HG03159 (cell line): ENCODE measurements around the gene PEX7.
"Not testable (repeated sequence)": the region's sequence is repeated elsewhere in the genome, so short reads cannot be mapped to it uniquely, and the experiment has no call there.

ENCODE experiments used
- ATAC-seq: cut with Tn5 transposase; IDR thresholded peaks from one replicate; pipeline ENCODE4 v1.9.1; 2021; ENCODE audit warnings: mild to moderate bottlenecking, moderate library complexity; ENCODE audit not compliant: unreplicated experiment

Gene PEX7

DNA sequence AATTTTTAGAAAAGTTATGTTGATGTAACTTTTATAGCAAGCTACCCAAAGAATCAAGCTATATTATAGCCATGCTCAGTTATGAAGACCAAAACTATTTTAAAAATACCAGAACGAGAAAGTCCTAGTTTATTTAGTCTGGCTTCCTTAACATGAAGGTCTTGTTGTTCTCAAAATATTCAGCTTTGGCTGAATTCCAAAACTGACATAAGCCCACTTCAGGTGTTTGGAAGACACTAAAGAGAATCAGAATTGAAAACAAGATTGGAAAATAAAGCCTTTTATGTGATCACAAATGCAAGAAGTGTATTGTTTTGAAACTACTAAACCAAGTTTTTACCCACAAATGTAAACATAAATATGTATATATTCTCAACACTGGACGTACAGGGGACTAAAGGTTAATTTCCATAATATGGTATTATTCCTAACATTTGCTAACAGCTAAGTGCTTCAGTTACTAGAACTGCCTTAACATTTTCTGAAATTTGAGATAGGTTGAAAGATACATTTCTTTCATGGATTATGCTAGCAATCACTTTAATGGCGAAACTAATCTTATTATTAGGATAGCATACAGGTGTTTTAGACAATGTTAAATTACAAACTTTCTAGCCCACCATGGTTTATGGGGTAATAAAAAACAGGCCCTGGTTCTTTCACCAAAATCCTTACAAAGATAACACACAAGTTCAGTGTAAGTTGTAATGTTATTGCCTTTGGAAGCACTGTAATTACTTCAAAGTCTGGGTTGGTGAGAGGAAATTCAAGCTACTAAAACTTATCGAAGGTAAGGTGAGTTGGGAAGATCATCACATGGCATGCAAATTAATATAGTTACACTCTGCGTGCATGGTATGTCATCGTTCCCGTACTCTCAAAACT, 31.7 kb upstream of the PEX7 start:
- no peak for ATAC-seq

DNA sequence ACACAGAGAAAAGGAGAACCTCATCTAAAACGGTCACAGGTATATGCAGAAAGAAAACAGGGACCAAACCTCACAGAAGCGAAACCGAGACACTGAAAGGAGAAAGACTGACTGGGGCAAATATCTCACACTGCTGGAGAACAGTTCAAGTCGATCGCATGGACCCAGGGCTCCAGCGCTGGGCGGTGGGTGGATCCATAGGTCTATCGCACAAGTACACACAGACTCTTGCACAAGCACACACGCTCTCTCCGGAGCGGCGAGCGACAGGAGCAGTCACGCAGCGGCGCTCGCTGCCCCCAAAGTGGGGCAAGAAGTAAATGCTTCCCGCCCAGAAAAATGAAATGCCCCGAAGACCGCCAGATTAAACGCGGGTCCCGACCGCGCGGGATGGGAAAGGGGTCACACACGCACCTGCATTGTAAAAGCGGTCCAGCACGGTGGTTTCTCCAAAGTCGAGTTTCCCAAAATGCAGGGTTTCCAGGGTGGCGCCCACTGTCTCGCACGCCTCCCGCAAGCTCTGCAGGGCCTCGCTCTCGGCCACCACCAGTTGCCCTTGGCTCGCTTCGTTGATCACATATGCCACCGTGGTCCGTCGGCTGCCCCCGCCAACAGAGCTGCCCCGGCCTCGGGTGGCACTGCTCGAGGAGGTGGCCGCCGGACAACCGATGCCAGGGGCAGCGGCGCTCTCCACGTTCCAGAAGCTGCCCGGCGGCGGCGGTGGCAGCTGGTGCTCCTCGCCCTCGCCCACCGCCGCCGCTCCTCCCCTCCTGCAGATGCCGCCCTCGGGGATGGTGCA, 30.9 kb upstream of the PEX7 start:
- peak; percentile 31 for ATAC-seq

DNA sequence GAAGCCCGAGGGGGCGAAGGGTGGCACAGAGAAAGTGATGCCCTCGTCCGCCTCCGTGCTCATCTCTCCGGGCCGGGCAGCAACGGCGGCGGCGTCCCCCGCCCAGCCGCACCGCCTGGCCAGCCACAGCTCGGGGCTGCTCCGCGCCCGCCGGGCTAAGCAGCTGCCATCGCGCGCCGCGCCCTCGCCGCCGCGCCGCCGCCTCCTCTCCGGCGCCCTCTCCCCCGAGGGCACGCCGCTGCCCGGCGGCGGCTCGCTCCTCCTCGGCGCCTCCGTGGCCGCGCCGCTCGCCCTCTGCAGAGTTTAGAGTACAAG, 30.3 kb upstream of the PEX7 start:
- no peak for ATAC-seq

DNA sequence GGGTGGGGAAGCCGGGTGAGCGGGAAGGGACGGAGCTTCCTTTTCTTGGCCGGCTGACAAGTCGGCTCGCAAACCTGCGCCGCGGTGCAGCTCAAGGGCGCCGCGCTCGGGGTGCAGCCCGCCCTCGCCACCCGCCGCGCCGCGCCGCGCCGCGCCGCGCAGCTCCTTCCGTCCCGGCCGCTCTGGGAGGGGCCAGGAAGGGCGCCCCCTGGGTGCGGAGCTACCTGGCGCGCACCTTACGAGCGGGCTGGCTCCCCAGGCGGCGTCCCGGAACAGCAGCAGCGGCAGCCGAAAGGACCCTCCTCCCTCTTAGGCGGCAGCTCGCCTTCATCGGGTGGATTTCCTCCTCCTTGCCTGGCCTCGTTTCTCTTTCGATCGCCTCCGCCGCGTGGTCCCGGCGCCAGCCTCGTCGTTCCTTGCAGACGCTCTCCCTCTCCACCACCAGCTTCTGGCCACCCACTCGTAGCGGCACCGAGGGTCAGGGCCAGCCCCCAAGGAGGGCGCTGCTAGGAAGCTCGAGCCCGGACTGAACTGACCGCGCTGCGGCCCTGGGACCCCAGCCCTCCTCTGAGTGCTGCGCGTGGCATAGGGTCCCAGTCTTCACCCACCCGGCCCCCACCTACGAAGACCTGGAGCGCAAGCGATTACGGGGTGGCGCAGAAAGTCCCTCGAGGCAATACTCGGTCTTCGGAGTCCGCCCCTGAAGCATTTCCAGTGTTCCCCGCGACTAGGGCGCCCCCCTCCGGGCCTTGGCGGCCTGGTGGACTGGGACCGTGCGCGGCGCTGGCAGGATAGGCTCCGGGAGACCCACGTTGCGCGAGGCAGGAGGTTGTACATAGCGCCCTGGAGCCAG, 29.8 kb upstream of the PEX7 start, which contains the start of gene MAP3K5:
Gene MAP3K5, minus strand, starts transcription at position 68 of the 853 bp plus-strand sequence. CDS start 320 bp downstream, outside the sequence.
- ATAC-seq, result peak; percentile 64

DNA sequence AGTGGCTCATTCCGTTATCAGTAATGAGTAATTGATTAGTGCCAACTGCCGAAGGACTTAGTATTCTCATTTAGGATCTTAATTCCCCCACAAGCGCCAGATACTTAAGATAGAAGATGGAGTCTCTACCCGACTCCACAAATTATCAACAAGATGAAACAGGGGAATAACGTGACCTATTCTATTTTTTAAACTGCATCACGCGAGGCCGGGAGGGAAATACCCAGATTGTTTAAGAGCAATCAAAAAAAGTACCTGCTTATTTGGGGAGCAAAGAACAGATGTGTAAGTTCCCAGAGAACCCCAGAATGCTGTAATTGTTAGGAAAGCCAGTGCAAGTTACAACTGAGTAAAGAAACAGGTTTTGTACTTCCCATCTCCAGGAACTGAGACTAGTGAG, 29.0 kb upstream of the PEX7 start:
- ATAC-seq, result no peak

DNA sequence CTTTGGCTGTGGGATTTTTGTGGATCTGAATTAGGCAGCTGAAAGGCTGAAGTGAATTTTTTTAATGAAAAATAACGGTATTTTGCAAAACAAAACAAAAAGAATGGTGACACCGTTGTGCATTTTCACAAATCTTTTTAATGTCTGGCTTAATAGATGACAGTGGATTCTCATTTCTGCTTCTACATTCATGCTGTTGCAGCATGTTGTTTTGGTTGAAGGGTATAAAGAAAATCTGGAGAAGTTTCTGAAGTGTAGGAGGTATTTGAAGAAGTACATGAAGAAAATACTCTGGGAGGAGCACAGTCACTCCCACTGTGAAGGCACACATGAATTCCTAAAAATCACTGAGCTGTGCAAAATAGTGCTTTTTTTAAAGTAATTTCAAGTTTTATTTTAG, 27.0 kb upstream of the PEX7 start:
- ATAC-seq, result no peak

DNA sequence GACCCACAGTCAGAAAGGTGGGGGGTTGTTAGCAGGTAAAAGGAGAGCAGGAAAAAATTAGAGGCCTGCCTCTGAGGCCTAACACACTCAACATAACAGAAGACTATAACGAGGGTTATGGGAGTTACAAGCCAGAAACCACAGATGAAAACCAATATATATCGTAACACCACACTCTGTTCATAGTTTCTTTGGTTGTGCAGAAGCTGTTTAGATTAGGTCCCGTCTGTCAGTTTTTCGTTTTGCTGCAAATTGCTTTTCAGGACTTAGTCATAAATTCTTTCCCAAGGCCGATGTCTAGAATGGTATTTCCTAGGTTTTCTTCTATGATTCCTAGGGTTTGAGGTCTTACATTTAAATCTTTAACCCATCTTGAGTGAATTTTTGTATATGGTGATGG, 26.4 kb upstream of the PEX7 start:
- no peak for ATAC-seq

DNA sequence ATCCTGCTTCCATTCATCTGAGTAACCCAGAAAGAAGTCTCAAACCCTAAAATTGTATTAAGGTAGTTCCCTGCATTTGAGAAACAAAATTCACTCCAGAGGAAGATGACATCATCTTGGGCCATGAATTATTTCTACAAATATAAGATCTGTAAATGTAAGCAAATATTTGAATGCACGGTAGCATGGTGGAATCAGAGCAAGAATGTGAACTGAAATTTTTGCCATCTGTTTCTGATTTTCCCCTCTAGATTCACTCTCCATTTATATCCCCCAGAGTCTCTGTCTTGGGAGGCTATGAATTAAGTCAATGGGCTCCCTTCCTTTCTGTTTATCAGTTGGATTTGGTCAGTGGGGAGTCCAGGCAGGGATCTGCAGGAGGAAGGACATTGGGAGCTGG, 24.3 kb upstream of the PEX7 start:
- no peak for ATAC-seq

DNA sequence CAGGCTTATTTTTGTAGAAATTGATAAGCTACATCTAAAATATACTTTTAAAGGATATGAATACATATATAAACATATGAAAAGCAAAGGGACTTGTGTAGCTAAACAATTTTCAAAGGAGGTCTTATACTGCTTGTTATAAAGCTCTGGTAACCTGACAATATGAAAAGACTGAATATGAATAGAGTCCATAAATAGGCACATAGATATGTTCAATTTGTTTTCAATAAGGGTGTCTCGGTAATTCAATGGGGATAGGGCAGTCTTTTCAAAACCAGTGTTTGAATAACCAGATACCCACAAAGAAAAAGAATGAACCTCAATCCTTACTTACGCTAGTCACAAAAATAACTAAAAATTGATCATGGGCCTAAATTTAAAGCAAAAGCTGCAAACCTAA, 20.8 kb upstream of the PEX7 start:
- no peak for ATAC-seq

DNA sequence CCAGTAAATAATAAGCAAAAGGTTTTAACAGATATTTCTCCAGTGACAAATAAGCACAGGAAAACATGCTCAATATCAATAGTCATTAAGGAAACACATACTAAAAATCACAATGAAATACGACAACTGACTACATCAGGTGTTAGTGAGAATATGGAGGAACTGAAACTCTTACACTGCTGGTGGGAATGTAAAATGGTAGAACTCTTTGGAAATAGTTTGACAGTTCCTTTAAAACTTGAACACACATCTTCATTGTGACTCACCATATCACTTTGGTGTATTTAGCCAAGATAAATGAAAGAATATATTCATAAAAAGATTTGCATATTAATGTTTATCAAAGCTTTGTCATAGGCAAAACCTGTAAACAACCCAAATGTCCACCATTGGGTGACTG, 18.8 kb upstream of the PEX7 start:
- ATAC-seq, result no peak

DNA sequence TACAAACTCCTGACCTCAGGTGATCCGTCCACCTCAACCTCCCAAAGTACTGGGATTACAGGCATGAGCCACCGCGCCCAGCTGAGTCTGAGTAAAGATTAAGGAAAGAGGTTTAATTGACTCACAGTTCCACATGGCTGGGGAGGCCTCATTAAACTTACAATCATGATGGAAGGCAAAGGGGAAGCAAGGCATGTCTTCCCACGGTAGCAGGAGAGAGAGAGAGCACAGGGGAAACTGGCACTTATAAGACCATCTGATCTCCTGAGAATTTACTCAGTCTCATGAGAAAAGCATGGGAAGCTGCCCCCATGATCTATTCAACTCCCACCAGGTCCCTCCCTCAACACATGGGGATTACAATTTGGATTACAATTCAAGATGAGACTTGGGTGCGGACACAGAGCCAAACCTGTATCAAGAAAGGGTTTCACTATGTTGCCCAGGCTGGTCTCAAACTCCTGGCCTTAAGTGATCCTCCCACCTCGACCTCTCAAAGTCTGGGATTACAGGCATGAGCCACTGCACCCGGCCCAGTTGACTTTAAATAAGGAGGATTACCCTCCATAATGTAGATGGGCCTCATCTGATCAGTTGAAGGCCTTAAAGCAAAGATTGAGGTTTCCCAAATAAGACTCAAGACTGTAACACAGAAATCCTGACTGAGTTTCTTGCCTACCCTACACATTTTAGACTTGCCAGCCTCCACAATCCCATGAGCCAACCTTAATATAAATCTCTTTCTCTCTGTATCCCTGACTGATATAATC, 13.1 kb upstream of the PEX7 start:
- no peak for ATAC-seq

DNA sequence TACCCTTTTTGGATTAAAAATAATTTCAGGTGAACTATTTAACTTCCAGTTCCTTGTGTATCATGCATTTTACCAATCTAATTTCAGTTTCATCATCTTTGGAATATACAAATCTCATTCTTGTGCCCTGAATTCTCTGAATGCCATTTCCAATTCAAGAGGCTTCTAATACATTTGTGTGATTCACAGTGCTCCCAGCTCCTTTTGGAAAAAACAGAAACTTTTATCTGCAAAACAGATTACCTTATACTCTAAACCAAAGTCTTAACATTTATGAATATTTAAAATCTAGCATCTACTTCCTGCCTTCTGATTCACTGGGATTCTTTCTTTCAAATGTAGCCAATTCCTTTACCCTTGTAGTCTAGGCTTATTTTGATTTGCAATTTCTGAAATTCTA, 11.1 kb upstream of the PEX7 start:
- no peak for ATAC-seq

DNA sequence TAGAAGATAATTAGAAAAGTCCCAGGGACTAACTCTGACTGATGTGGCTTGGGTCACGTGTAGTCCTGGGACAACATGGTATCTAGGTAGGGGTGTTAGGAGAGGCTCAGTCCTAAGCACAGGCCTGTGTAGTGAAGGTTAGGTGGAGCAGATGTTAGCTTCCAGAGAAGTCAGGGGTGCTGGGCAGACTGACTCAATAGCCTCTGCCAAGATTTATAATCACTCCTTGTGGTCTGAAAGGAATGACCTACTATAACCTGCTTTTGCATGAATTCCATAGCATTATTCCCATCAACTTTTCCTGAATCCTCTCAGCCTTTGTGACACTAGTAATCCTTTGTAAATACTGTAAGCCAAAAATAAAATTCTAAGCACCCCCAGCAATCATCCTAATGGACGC, 10.2 kb upstream of the PEX7 start:
- no peak for ATAC-seq

DNA sequence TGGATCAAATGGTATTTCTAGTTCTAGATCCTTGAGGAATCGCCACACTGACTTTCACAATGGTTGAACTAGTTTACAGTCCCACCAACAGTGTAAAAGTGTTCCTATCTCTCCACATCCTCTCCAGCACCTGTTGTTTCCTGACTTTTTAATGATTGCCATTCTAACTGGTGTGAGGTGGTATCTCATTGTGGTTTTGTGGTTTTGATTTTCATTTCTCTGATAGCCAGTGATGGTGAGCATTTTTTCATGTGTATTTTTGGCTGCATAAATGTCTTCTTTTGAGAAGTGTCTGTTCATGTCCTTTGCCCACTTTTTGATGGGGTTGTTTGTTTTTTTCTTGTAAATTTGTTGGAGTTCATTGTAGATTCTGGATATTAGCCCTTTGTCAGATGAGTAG, 6.8 kb upstream of the PEX7 start:
- not testable (repeated sequence) for ATAC-seq

DNA sequence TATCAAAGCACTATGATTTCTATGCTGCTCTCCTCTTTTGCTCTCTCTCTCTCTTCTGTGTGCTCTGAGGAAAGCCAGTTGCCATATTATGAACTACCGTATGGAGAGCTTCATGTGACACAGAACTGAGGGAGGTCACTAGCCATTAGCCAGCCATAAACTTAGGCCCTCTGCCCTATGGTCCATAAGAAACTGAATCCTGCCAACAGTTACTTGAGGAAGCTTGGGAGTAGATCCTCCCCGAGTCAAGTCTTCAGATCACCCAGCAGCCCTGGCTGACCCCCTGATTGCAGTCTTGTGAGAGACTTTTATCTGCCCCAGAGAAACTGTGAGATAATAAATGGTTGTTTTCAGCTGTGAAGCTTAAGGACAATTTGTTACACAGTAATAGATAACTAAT, 5.7 kb upstream of the PEX7 start:
- ATAC-seq, result no peak

DNA sequence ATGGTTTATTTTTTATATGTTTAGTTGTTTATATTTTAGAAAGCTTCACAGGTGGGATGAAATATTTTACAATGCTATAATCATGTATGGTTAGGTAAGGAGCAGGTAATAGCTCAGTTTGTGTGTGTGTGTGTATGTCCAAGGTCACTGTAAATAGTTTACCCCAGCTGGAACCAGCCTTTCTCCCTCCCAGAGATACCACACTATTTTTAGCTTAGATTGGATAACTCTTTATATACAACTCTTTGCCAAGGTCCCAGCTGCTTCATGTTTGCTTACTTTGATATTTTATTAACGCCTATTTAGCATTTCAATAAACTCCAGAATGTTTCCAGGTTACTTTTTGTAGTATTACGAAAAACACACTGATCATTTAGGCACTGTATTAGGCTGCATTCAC, 1.8 kb upstream of the PEX7 start:
- no peak for ATAC-seq

DNA sequence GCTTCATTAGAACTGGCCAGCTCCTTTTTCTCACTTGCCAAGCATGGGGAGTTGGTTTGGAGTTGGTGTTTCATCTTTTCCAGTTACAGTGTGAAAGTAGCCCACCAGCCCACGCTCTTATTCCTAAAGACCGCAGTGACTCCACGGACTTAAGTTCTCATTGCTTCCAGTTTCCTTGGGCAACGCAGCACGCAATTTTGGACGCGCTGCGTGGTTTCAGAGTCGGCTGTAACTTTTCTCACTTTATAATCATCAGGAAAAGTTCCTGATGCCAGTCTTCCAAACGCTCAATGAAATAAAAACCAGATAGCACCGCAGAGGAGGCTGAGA, 381 bp upstream of the PEX7 start:
- ATAC-seq, result no peak

DNA sequence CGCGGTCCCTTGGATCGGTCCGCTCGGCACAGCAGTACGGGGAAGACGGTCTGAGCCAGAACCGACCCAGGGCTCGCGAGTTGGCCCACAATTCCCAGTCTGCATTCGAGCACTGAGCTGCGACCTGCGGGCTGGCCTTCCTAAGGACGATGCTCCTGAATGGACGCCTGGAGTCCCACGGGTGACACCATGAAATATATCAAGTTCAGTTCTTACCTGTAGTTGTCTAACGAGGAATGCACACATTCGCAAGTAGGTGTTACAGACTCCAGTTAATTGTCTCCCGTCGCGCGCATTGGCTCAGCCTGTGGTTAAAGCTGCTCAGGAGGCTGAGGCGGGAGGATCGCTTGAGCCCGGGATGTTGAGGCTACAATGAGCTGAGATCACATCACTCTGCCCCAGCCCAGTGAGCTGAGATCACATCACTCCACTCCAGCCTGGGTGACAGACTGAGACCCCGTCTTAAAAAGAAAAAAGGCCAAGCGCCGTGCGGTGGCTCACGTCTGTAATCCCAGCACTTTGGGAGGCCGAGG, 802 bp downstream of the PEX7 start:
- ATAC-seq, result no peak

DNA sequence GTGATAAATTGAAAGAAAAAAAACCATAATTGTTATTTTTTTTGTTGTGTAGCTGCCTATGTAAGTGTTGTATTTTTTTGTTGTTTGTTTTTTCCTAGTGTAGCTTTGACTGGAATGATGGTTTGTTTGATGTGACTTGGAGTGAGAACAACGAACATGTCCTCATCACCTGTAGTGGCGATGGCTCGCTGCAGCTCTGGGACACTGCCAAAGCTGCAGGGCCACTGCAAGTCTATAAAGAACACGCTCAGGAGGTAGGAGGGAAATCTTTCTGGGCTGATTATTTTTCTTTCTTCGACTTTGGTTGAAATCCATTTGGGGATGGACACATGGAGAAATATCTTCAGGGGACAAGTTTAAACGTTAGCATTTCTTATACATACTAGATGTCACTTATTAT, 3.8 kb downstream of the PEX7 start:
- no peak for ATAC-seq

DNA sequence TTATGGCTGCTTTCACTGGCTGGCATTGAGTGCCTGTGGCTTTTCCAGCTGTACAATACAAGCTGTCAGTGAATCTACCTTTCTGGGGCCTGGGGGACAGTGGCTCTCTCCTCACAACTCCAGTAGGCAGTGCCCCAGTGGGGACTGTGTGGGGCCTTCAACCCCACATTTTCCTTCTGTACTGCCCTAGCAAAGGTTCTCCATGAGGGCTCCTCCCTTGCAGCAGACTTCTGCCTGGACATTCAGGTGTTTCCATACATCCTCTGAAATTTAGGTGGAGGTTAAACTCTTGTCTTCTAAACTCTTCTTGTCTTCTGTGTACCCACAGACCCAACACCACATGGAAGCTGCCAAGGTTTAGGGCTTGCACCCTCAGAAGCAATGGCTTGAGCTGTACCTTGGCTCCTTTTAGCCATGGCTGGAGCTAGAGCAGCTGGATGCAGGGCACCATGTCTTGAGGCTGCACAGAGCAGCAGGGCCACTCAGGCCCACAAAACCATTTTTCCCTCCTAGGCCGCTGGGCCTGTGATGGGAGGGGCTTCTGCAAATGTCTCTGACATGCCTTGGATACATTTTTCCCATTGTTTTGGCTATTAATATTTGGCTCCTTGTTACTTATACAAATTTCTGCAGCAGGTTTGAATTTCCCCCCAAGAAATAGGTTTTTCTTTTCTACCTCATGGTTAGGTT, 9.6 kb downstream of the PEX7 start:
- ATAC-seq, result no peak
